ENCODE data around the gene MRPL42. TPM values are rescaled to one million over a fixed set of nuclear protein-coding genes. Genes with fewer than 3 reads are reported as not detected.

The MRPL42 gene
- polyA plus RNA-seq, 1 donor (not counting 4 experiments of a cell fraction or from before 2014, with no cell fraction given): 110 TPM

DNA sequence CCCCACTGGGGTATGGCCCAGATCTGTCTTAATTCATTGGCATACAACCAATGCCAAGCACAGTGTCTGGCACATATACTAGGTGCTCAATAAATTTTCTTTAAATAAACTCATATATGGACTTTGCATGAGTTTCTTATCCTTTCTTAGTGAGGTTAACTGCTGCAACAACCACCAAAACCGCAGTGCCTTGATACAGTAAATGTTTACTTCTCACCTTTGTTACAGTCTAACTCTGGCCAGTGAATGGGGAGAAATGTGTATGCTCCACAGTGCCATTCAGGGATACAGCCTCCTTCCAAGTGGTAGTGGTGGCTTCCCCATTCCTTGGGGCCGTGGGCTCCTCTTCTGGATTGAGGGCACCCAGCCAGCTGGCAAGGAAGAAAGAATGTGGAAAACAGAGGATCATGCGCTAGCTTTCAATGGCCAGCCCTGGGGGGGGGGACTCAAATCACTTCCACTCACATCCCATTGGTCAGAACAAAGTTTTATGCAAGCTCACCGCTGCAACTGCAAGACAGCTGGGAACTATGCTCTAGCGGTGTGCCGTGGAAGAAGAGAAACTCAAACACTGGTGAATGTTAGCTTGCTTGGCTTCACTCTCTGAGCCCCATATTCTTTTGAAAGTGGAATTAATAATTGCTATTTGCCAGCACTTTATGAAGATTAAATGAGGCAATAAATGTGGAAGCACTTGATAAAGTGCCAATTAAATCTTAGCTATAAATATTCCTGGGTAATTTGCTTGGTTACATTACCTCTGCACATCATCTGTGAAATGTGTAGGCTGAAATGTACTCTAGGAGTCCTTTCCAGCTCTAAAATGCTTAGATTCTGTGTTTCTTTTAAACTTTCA, 54.1 kb downstream of the MRPL42 start:
- H3K4me3 ChIP-seq (ENCODE audit: control insufficient read depth in 2 of 3, extremely low read depth in 1 of 3, insufficient read depth in 2 of 3, low read depth in 1 of 3, low read length in 3 of 3): no peak overlapping the region
- no peak overlapping the region for H2AFZ ChIP-seq (ENCODE audit: control insufficient read depth, low read length)
- H3K4me2 ChIP-seq (ENCODE audit: control insufficient read depth, extremely low read depth, insufficient read depth, low read depth, low read length): no peak overlapping the region
- no peaks in the 10 kb centered on the region for H3K27me3 ChIP-seq (ENCODE audit: control insufficient read depth, extremely low read depth, insufficient read depth, low read length)
- DNase-seq (ENCODE audit: low read depth, low spot score): no peak
- H3K36me3 ChIP-seq (ENCODE audit: control insufficient read depth in 2 of 2, extremely low read depth in 1 of 2, insufficient read depth in 2 of 2, low read length in 2 of 2): no peaks in the 10 kb centered on the region
- no peak overlapping the region for H3K9ac ChIP-seq (ENCODE audit: control insufficient read depth, extremely low read depth, insufficient read depth, low read length)
- TF ChIP-seq EZH2 (IDR thresholded peaks at IDR 0.05; ENCODE audit: low read length): no peak
- TF ChIP-seq, protein P1, sequence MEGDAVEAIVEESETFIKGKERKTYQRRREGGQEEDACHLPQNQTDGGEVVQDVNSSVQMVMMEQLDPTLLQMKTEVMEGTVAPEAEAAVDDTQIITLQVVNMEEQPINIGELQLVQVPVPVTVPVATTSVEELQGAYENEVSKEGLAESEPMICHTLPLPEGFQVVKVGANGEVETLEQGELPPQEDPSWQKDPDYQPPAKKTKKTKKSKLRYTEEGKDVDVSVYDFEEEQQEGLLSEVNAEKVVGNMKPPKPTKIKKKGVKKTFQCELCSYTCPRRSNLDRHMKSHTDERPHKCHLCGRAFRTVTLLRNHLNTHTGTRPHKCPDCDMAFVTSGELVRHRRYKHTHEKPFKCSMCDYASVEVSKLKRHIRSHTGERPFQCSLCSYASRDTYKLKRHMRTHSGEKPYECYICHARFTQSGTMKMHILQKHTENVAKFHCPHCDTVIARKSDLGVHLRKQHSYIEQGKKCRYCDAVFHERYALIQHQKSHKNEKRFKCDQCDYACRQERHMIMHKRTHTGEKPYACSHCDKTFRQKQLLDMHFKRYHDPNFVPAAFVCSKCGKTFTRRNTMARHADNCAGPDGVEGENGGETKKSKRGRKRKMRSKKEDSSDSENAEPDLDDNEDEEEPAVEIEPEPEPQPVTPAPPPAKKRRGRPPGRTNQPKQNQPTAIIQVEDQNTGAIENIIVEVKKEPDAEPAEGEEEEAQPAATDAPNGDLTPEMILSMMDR (optimal IDR thresholded peaks at IDR 0.05 in 1 of 3, IDR thresholded peaks at IDR 0.05 in 1 of 3, conservative IDR thresholded peaks at IDR 0.05 in 1 of 3; ENCODE audit: extremely low read depth in 1 of 3, insufficient read depth in 2 of 3, low read length in 3 of 3): no peak
- no peak overlapping the region for H3K27ac ChIP-seq (ENCODE audit: control insufficient read depth, insufficient read depth, low read length)
- no peak for FAIRE-seq
- dilution Hi-C loops (cut with MboI; ENCODE audit: extremely low pct_ligation_motif_present, low sequenced_read_pairs): no loop called here
- H4K20me1 ChIP-seq (ENCODE audit: control insufficient read depth, extremely low read depth, insufficient read depth, low read length): no peaks in the 10 kb centered on the region
- no peaks in the 10 kb centered on the region for H3K4me1 ChIP-seq (ENCODE audit: control insufficient read depth, extremely low read depth, insufficient read depth, low read length)
- no peaks in the 10 kb centered on the region for H3K9me3 ChIP-seq (ENCODE audit: control insufficient read depth, low read depth, low read length)
- no peaks in the 10 kb centered on the region for H3K79me2 ChIP-seq (ENCODE audit: control insufficient read depth, insufficient read depth, low read length)
- no peaks in the 10 kb centered on the region for H3K9me1 ChIP-seq (ENCODE audit: control insufficient read depth, extremely low read depth, insufficient read depth, low read length)

DNA sequence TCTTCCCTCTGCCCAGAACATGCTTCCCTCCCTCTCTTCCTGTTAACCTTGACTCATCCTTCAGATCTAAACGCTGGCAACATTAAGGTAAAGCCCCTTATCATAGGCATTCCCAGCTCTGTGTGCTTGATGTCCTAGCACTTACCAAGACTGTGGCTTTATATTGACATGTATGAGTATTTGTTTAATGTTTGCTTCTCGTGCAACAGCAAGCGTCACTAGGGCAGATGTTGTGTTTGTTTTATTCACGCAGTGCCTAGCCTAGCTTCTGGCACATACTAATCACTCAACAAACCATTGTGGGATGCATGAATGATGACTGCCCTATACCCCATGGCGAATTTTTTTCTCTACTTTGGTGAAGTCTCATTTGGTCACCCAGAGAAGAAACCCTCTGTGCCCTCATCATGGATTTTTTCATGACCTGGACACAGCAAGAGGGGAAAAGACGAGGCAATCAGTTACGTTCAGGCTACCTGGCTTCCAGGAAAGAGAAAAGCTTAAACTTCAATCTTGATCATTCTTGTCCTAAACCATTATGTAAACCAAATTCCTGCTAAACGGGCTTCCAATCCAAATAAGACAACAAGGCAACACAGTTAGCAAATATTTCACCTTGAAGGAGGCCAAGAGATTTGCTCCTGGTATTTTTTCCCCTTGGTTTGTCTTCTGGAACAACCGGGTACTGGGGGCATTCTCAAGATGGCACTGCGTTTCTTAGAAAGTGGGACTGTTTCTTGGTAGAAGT, 57.2 kb downstream of the MRPL42 start:
- Histone ChIP-seq H3K36me3 (ENCODE audit: control insufficient read depth in 2 of 2, extremely low read depth in 1 of 2, insufficient read depth in 2 of 2, low read length in 2 of 2) (no peaks in the 10 kb centered on the region), H3K4me2 (ENCODE audit: control insufficient read depth, extremely low read depth, insufficient read depth, low read depth, low read length) (no peak overlapping the region), H3K27ac (ENCODE audit: control insufficient read depth, insufficient read depth, low read length) (no peak overlapping the region), H3K79me2 (ENCODE audit: control insufficient read depth, insufficient read depth, low read length) (no peaks in the 10 kb centered on the region), H4K20me1 (ENCODE audit: control insufficient read depth, extremely low read depth, insufficient read depth, low read length) (no peaks in the 10 kb centered on the region), H3K4me3 (ENCODE audit: control insufficient read depth in 2 of 3, extremely low read depth in 1 of 3, insufficient read depth in 2 of 3, low read depth in 1 of 3, low read length in 3 of 3) (no peak overlapping the region), H3K9ac (ENCODE audit: control insufficient read depth, extremely low read depth, insufficient read depth, low read length) (no peak overlapping the region), H3K27me3 (ENCODE audit: control insufficient read depth, extremely low read depth, insufficient read depth, low read length) (peaks cover 3% of the 10 kb centered on the region), H3K9me1 (ENCODE audit: control insufficient read depth, extremely low read depth, insufficient read depth, low read length) (no peaks in the 10 kb centered on the region), H3K9me3 (ENCODE audit: control insufficient read depth, low read depth, low read length) (no peaks in the 10 kb centered on the region), H3K4me1 (ENCODE audit: control insufficient read depth, extremely low read depth, insufficient read depth, low read length) (no peaks in the 10 kb centered on the region), H2AFZ (ENCODE audit: control insufficient read depth, low read length) (no peak overlapping the region)
- DNase-seq (ENCODE audit: low read depth, low spot score): no peak
- TF ChIP-seq, protein P1 (optimal IDR thresholded peaks at IDR 0.05 in 1 of 3, IDR thresholded peaks at IDR 0.05 in 1 of 3, conservative IDR thresholded peaks at IDR 0.05 in 1 of 3; ENCODE audit: extremely low read depth in 1 of 3, insufficient read depth in 2 of 3, low read length in 3 of 3): no peak
- TF ChIP-seq EZH2 (IDR thresholded peaks at IDR 0.05; ENCODE audit: low read length): no peak
- dilution Hi-C loops (cut with MboI; ENCODE audit: extremely low pct_ligation_motif_present, low sequenced_read_pairs): no loop called here
- no peak for FAIRE-seq

Data from keratinocyte (primary cell).